Left colon (tissue), 2 donors: ENCODE data around the gene RPL15. TPM values are rescaled to one million over a fixed set of nuclear protein-coding genes. Genes with fewer than 3 reads are reported as not detected.
"Not testable (repeated sequence)": the region's sequence is repeated elsewhere in the genome, so short reads cannot be mapped to it uniquely, and the experiment has no call there.

ENCODE experiments used
- ATAC-seq: fragments of 200-7000 bp; cut with Tn5 transposase; one replicate; pipeline ENCODE4 v1.9.1; 2020; ENCODE audit warnings: mild to moderate bottlenecking, moderate library complexity
- DNase-seq, 2 donors: peaks; one replicate each; pipeline ENCODE4 v3.0.0-alpha.2; 2020
- intact Hi-C, 2 donors: fragments of 100-400 bp; cut with DNase I in 1 of 2; cut with micrococcal nuclease in 1 of 2; formaldehyde crosslinking; loops; one replicate each; pipeline versions ENCODE4 v1.11.2 to v1.14.0; 2022; cut with DNase I, micrococcal nuclease
- total RNA-seq, 2 donors: library from RNA; stranded (reverse); fragmentation: NEBNext Ultra II Directional; extraction: Animal tissue kit (Norgen Biotek cat#: 25700); gene quantifications; one replicate each; pipeline ENCODE4 v1.2.1, GENCODE V29; 2021
- donor health status: DM: no; HTN: no; CAD: no.
- donor health status: DM: yes; HTN: yes; CAD: no.

Gene RPL15
- total RNA-seq, 2 donors from 2014 or later = 1,192 to 1,307 TPM

DNA sequence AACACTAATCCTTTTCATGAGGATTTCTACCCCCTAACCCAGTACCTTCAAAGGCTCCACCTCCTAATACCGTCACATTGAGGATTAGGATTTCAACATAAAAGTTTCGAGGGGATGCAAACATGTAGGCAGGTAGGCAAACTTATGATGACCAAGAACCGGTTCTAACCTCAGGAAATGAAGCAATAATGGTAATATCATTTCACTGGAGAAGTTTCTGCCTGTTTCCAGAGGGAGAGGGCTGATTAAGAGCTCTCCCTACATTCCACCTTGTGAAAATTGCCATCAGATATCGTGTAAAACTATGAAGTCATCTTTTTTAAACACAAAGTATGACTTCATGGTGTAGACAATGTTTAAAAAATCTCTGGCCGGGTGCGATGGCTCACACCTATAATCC lies 31.7 kb upstream of the RPL15 start:
- DNase-seq (no peak), ATAC-seq (no peak)
- intact Hi-C loops = loop anchor here in 1 of 2 donors (10.0 kb wide), 1 partner anchor 350 kb away; no protein-coding TSS in a partner anchor

DNA sequence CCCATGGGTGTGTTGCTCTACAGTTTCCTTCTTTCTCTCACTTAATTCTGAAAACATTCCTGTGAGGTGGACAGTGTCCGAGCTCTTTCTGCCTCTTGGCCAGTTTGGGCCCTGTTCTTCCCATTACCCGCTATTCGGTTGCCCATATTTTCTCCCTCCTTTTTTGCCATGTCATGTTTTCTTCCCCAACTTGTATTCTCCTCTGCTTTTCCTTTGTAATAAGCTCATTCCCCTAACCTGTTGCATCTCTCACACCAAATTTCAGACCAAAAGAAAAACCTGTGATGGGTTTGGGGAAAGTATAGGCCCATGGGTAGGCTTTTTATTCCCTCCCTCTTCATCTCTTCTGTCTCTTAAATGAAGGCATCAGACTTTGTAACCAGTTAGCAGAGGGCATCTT lies 30.6 kb upstream of the RPL15 start:
- intact Hi-C loops = loop anchor here in 1 of 2 donors (10.0 kb wide), 1 partner anchor 348 kb away; no protein-coding TSS in a partner anchor
- no peak for ATAC-seq

DNA sequence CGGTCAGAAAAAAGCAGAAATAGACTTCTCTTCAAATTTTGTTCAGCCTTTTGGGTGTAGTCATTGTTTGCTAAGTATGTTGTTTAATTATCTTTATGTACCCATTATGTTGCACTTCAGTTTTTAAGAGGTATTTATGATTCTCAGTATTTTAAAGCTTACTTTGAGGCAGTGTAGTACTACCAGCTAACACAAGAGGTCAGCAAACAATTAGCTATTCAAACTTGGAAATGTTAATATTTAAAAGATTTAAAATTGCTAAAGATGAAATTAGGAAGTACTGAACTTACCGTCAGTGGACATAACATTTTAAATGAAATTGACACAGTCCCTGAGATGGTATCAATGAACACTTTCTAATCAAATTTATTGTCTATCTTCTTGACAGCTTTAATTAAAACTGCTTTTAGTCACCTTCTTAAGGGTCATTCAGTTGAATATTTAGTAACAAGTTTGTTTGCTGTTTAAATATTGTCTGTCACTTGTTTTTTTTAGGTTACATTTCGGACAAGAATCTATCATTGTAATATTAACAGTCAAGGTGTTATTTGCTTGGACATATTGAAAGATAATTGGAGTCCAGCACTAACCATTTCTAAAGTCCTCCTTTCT lies 28.2 kb upstream of the RPL15 start:
- intact Hi-C loops = loop anchor here in 1 of 2 donors (10.0 kb wide), 1 partner anchor 346 kb away; no protein-coding TSS in a partner anchor
- no peak for DNase-seq
- peak; percentile 48 for ATAC-seq

More for the DNA sequence above, 30.6 kb upstream of the RPL15 start:
- no peak for DNase-seq

DNA sequence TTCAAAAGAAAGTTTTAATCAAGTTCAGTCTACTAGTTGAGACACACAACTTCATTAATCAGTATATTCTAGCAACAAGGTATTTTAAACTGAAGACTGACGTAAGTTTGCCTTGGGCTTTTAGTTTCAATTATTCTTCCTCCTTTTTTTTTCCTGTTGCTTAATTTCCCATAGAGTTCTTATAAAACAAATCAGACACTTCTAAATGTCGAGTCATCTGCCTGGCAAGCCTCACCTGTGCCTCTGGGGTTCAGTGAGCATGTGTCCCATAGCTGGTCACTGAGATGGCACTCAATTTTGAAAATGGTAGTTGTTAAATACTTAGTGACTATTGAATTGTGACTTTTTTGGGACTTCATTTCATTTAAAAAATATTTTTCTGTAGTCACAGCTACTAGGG lies 27.5 kb upstream of the RPL15 start:
- intact Hi-C loops = loop anchor here in 1 of 2 donors (10.0 kb wide), 1 partner anchor 345 kb away; no protein-coding TSS in a partner anchor
- no peak for ATAC-seq
- no peak for DNase-seq

DNA sequence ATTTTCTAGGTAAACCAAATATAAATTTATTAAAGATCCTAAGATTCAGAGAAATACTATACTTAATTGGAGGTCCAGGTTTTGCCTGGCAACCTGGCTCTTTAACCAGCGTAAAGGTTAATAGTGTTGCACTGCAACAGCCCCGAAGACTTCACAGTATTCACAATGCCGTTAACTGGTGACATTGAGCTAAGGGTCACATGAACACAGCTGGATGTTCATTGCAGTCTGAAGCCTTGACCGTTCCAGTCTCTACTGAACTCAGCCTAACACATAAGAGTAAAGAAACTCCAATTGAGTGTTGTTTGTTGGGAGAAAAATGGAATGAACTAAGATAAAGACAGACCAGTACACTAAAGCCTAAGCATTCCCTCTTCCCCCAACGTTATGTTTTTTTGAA lies 27.0 kb upstream of the RPL15 start:
- DNase-seq = no peak
- ATAC-seq = no peak
- intact Hi-C loops = loop anchor here in 1 of 2 donors (10.0 kb wide), 1 partner anchor 345 kb away; no protein-coding TSS in a partner anchor

DNA sequence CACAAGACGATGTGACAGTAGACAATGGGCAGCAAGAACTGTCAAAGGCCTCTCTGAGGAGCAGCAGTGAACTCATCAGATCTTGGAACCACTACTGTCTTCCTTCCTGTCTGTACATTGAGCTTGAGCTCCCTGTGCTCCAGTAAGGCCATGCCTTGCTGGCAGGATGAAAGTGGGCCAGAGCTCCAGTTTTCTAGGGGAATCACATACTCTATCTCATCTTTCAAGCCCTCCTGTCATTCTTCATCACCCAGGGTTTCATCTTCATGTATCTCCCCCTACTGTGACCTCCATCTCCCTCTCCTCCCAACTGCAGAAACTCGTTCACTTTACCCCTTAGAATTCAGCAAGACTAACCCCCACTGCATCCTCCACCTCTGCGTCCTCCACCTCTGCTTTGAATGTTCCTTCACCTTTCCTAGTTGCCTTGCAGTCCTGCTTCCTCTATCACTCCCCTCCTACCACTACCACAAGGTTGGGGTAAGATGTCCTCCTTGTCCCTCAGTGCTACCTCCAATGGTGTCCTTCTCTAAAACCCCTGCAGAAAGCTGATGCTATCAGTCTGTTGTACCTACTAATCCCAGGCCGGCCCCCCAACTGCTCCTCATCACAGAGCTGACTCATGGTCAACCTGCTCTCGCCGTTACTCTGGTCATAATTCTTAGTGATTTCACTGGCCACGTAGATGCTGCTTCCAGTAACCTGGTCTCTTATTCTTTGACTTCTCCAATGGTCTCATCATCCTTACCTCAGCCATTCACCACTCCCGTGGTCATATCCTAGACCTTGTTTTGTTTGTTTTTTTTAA lies 22.5 kb upstream of the RPL15 start:
- DNase-seq = no peak
- intact Hi-C loops = no loop called here
- peak; percentile 12 for ATAC-seq

DNA sequence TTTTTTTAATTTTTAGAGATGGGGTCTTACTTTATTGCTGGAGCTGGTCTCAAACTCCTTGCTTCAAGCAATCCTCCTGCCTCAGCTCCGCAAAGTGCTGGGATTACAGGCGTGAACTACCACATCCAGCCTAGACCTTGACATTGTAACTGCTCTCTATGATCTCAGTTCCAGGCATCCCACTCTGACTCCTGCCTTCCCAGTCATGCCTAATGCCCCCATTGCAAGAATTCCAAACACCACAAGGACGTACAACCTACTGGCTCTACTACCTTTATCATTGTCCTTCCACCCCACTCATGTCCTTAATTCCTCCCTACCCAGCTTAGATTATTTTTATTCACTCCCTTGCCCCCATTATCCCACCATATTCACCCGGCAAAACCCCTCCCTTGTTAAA lies 21.8 kb upstream of the RPL15 start:
- DNase-seq (no peak), ATAC-seq (no peak)
- intact Hi-C loops = no loop called here

DNA sequence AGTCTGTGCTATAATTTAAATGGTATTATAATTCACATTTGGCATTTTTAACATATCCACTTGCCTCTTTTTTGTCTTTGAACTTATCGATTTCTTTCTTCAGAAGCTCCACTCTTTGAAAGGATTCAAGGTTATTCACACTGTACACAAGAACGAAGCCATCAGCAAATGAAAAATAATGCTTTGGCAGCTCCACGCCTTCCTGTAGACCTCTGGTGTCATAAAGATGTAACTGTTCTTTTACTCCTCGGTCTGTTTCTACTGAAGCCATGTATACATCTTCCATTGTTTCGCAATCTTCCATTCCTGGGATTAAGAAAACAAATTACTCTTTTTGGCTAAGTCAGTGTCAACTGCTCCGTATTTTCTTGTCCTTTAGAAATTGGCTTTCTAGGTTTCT lies 16.2 kb upstream of the RPL15 start:
- no peak for DNase-seq
- no peak for ATAC-seq
- intact Hi-C loops = no loop called here

DNA sequence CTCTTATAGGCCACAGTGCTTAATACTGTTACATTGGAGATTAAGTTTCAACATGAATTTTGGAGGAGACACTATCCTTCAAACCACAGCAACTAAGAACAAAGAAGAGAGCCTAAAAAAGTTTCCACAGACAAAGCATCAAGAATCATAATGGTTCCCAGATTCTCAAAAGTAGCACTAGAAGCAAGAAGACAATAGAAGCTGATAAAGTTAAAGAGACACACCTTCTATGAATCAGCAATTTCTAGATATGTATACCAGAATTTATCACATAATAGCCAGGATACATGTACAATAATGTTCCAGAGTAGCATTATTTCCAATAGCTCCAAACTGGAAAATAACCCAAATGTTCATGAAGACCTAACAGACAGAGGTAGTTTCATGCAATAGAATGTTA lies 12.4 kb upstream of the RPL15 start:
- ATAC-seq (no peak), DNase-seq (no peak)
- intact Hi-C loops = no loop called here

DNA sequence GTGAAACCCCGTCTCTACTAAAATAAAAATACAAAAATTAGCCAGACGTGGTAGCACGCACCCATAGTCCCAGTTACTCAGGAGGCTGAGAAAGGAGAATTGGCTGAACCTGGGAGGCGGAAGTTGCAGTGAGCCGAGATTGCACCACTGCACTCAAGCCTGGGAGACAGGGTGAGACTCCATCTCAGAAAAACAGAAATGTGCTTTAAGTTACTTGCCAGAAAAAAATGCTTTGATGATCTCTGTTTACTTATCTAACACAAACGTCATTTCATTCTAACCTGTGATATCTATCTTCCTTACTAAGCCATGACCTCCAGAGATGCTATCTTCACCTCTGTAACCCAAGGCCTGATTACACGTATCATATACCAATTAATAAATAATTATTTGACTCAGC lies 7.6 kb upstream of the RPL15 start:
- DNase-seq (no peak), ATAC-seq (no peak)
- intact Hi-C loops = no loop called here

DNA sequence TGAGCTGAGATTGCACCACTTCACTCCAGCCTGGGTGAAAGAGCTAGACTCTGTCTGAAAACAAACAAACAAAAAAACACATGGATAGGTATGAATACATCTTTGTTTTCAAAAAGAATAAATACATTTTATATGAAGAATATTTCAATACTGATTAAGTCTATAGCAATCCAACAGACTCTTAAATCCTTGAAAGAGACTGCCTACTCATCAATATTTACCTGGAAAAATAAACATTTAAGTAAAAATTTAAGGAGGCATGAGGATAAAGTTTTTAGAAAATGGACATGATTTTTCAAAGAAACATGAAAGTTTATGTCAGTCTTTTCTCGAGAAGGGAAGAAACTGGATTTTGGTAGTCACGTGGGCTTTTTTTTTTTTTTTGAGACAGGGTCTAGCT lies 5.5 kb upstream of the RPL15 start:
- intact Hi-C loops = no loop called here
- ATAC-seq (no peak), DNase-seq (no peak)

DNA sequence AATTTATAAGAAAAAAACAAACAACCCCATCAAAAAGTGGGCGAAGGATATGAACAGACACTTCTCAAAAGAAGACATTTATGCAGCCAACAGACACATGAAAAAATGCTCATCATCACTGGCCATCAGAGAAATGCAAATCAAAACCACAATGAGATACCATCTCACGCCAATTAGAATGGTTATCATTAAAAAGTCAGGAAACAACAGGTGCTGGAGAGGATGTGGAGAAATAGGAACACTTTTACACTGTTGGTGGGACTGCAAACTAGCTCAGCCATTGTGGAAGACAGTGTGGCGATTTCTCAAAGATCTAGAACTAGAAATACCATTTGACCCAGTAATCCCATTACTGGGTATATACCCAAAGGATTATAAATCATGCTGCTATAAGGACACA lies 4.6 kb upstream of the RPL15 start:
- ATAC-seq, DNase-seq, intact Hi-C loops: not testable (repeated sequence)

DNA sequence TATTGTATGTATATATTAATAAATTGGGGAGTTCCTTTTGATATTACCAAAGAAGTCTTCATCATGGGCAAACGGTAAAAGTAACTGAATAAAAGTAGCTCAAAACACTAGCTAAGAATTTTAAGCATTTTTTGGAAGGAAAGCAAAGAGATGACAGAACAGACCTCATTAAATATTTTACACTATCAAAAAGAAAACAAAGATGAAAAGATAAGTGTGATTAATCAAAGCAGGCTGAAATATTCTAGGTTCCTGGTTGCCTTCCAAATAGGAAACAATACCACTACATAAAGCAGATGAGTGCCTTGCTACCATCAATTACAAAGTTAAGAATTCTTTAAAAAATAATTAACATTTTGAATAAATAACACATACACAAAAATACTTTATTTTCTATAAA lies 3.8 kb upstream of the RPL15 start:
- ATAC-seq (no peak), DNase-seq (no peak)
- intact Hi-C loops = no loop called here

DNA sequence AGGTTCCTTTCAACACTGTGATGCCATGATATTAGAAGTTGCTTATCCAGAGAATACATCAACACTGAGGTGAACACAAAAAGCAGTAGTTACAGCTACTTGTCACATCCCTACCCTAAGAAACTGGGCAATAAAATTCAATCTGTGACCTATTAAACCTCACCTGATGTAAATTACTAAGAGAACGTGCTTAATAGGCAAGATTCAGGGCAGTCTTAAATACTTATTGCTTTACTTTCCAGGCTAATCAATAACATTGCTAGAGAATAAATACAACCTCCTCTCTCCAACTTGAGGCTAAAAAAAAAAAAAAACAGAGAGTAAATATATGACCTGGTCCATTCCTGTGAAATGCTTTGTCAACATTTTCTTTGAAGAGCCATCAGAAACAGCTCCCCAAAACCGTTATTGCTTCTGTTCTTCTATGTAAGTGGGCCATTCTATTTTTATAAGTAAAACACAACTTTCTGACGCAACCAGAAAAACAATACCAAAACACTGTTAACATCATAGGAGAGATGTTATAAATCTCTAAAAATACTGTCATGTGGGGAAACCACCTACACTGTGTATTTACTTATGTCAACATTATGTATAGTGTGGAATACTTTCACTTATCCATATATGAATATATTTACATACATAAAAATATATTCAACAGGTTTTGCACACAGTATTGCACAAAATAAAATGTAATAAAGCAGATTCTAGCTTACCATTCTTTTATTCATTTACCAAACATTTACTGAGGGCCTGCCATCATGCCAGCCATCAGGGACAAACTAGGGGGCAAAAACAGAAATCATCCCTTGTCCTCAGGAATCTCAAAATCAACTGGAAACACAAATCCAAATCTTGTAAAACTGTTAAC lies 2.8 kb upstream of the RPL15 start:
- intact Hi-C loops = no loop called here
- DNase-seq (no peak), ATAC-seq (no peak)

DNA sequence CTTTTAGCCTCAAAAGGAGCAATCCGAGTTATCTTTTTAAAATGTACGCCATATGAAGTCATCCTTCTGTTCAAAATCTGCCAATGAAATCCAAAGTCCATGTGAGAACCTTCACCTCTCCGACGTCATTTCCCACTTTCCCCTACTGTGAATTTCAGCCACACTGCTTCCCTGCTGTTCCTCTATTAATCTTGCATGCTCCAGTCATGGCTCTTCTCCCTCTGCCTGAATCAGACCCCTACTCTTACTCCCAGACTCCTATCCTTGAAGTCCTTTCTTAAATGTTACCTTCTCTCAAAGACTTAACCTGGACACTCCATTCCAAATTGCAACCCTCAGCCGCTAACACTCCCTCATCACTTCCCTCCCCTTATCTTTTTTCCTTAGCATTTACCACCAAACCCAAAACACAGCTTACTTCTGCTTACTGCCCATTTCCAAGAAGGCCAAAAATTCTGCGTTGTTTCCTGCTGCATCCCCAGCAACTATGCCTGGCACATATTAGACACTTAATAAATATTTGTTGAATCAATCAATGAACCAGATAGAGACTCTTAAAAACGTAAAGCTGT lies 1.3 kb upstream of the RPL15 start:
- intact Hi-C loops = no loop called here
- DNase-seq (no peak), ATAC-seq (no peak)

DNA sequence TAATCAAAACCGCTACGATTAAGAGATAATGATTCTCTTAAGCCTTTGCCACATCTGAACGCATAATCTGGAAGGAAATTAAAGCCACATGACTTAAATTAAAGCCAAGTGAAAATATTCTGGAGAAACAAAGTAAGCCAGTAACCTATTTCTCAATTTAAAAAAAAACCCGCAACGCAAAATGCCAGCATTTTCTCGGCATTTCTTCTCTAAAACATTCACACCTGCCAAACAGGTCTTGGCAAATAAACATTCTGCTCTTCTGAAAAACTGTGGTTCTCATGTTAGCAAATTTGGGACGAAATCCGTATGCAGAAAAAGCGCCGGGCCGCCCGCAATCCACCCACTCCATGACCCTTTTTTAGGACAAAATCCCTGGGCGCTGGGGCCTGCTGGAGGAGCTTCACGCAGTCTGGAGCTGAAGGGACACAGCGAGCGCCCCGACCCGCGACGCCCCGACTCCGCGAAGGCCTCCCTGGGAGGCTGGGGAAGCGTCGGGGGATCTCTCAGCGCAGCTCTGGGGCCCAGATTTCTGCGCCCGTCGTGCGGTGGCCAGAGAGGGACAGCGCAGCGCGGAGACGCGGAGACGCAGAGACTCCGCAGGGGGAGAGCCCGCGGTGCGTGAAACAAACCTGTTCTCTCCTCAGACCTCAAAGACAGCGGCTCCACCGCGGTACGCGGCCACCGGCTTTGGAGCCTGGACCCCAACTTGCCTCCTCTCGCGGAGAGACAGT lies 613 bp upstream of the RPL15 start:
- intact Hi-C loops = no loop called here
- ATAC-seq (peak; percentile 60), DNase-seq (no peak)

DNA sequence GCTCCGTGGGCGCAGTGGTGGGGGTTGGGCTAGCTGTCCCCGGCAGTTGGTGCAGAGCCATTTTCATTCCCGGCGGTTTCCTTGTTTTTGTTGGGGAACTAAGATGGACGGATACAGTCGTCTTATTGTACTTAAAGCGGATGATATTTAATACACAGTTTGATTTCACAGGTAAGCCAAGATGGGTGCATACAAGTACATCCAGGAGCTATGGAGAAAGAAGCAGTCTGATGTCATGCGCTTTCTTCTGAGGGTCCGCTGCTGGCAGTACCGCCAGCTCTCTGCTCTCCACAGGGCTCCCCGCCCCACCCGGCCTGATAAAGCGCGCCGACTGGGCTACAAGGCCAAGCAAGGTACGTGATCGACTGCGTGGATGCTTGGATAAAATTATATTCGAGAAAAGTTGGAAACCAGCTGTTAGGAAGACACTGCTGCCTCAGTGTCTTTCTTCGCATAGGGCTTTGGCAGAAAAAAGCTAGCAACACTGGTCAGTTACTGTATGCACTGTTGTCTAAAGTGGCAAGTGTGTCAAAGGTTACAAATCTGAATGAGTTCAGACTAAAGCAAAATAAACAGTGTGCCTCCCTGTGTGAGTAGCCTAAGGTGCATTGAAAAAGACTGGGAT lies 859 bp downstream of the RPL15 start:
- peak; percentile 65 for ATAC-seq

DNA sequence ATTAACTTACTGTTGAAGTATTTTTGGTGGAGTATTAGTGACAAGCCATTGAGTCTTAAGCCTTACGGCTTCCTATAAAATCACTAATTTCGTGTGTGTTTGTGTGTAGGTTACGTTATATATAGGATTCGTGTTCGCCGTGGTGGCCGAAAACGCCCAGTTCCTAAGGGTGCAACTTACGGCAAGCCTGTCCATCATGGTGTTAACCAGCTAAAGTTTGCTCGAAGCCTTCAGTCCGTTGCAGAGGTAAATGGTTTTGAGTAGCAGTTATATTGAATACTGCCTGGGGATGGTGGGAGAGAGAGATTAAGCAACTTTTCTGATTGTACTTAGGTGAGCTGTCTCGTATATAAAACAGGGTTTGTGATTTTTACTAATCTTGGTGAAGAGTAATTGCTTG lies 1.4 kb downstream of the RPL15 start:
- intact Hi-C loops, DNase-seq, ATAC-seq: not testable (repeated sequence)

More for the DNA sequence above, 859 bp downstream of the RPL15 start:
- intact Hi-C loops = not testable (repeated sequence)
- peak in 1 of 2 donors; percentile 77 for DNase-seq
